ENCODE measurements around the gene USP34. TPM values are rescaled to one million over a fixed set of nuclear protein-coding genes. Genes with fewer than 3 reads are reported as not detected.

USP34 gene
- total RNA-seq, 4 donors from 2014 or later = 124 to 147 (median 135) TPM

DNA sequence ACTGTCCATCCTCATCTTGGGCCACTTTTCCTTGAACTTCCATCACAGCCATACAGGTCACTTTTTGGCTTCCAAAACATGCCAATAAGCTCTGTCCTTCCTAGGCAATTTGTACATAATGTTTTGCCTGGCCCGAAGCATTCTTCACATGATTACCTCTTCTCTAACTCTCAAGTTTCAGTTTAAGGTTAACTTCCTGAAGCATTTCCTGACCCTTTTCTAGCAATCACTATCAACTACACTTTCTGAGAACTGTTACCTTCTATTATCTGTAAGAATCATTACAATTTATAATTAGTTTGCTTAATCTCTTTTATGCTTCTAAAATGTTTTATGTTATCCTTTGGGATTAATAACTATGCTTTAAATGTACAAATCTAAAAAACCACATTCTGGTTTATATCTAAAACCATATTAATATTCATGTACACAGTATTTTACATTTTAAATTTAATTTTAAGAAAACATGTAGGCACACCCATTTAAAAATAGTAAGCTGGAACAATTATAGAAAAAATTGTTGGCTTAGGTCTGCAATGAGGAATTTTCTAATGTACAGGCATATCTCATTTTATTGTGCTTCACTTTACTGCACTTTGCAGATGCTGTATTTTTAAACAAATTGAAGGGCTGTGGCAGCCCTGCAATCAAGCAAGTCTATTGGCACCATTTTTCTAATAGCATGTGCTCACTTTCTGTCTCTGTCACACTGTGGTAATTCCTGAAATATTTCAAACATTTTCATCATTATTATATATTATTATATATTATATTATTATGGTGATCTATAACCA, 232.5 kb downstream of the USP34 start:
- no peak for DNase-seq (ENCODE audit: low spot score)
- no peak for ATAC-seq (ENCODE audit: low FRiP score)
- TF ChIP-seq, protein P1, sequence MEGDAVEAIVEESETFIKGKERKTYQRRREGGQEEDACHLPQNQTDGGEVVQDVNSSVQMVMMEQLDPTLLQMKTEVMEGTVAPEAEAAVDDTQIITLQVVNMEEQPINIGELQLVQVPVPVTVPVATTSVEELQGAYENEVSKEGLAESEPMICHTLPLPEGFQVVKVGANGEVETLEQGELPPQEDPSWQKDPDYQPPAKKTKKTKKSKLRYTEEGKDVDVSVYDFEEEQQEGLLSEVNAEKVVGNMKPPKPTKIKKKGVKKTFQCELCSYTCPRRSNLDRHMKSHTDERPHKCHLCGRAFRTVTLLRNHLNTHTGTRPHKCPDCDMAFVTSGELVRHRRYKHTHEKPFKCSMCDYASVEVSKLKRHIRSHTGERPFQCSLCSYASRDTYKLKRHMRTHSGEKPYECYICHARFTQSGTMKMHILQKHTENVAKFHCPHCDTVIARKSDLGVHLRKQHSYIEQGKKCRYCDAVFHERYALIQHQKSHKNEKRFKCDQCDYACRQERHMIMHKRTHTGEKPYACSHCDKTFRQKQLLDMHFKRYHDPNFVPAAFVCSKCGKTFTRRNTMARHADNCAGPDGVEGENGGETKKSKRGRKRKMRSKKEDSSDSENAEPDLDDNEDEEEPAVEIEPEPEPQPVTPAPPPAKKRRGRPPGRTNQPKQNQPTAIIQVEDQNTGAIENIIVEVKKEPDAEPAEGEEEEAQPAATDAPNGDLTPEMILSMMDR (IDR thresholded peaks at IDR 0.05) = no peak

DNA sequence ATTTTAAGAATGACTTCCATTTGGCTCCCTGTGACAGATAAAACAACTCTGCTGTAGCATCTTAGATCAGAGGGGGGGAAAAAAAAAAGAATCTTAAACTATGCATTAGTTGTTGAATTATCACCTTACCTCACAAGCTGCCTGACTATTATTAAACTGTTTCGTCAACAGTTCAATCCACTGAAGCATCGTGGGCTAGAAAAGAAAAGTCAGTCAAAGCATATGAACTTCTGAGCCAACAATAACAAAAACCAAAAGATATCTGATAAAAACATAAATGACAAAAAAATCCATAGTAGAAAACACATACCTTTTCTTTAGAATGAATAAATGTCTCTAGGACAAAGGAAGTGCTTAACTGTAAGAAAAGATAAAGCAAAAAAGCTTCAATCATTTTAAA, 235.2 kb downstream of the USP34 start:
- no peak for DNase-seq (ENCODE audit: low spot score)
- ATAC-seq (ENCODE audit: low FRiP score) = no peak
- TF ChIP-seq, protein P1 (IDR thresholded peaks at IDR 0.05) = no peak

DNA sequence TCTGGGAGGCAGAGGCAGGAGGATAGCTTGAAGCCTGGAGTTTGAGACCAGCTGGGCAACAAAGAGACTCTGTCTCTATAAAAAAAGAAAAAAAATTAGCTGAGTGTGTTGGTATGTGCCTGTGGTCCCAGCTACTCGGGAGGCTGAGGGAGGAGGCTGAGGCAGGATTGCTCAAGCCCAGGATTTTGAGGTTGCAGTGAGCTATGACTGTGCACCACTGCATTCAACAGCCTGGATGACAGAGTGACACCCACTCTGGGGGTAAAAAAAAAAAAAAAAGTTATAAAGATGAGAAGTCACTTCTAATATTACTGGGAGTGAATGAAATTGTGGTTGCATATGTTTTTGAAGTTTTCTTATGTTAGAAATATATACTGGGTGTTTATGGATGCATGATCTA, 237.3 kb downstream of the USP34 start:
- TF ChIP-seq, protein P1 (IDR thresholded peaks at IDR 0.05) = no peak
- ATAC-seq (ENCODE audit: low FRiP score) (no peak), DNase-seq (ENCODE audit: low spot score) (no peak)

DNA sequence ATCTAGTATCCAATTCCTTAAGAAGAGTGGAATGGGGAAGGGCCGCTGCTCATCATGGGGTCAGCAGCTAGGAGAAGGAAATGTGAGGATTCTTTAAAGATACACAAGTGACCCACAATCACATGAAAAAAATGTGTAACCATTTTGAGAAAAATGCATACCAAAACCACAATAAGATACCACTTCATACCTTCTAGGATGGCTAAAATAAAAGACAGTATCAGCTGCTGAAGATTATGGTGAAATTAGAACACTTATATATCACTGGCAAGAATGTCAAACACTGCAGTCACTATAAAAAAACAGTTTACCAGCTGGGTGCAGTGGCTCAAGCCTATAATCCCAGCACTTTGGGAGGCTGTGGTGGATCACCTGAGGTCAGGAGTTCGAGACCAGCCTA, 241.0 kb downstream of the USP34 start:
- DNase-seq (ENCODE audit: low spot score) (no peak), ATAC-seq (ENCODE audit: low FRiP score) (no peak)
- TF ChIP-seq, protein P1 (IDR thresholded peaks at IDR 0.05) = no peak

DNA sequence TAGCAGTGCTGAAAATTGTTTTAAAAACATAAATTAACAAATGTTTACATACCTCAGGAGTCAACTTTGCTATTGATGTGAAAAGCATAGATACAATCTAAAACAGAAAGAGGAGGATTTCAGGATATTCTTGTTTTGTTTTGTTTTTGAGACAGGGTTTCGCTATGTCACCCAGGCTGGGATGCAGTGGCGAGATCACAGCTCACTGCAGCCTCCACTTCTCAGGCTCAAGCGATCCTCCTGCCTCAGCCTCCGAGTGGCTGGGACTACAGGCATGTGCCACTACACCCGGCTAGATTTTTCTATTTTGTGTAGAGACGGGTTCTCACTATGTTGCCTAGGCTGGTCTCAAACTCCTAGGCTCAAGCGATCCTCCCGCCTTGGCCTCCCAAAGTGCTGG, 248.3 kb downstream of the USP34 start:
- no peak for DNase-seq (ENCODE audit: low spot score)
- TF ChIP-seq, protein P1 (IDR thresholded peaks at IDR 0.05) = no peak
- ATAC-seq (ENCODE audit: low FRiP score) = no peak

DNA sequence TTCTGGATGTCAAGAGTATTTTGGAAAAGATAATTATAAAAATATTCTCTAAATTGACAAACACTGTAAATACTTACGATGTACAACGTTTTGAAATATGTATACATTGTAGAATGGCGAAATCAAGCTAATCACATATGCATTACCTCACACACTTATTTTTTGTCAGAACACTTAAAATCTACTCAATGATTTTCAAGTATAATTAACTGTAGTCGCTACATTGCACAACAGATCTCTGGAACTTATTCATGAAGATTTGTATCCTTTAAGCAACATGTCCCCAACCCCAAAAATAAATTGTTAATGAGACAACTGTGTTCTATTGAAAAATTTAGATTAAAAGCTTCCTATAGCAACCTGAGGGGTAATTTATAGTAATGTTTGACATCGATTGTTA, 249.1 kb downstream of the USP34 start:
- ATAC-seq (ENCODE audit: low FRiP score) = no peak
- TF ChIP-seq, protein P1 (IDR thresholded peaks at IDR 0.05) = no peak

DNA sequence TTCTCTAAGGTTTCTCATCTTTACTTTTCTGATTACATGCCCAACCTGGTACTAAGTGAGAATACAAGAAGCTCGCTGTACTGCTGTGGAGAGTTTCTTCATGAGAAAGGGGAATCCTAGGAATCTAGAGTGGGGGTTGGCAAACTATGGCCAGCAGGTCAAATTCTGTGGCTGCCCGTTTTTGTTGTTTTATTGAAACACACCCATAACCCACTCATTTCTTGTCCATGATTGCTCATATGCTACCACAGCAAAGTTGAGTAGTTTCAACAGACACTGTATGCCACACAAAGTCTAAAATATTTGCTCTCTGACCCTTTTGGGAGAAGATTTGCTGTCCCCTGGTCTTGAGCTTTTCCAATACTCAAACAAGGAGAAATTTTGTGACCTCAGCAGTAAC, 250.1 kb downstream of the USP34 start:
- TF ChIP-seq, protein P1 (IDR thresholded peaks at IDR 0.05) = no peak
- ATAC-seq (ENCODE audit: low FRiP score) = peak; percentile 59

More for the DNA sequence above, 249.1 kb downstream of the USP34 start:
- DNase-seq (ENCODE audit: low spot score) = no peak

More for the DNA sequence above, 250.1 kb downstream of the USP34 start:
- no peak for DNase-seq (ENCODE audit: low spot score)
